ENCODE results near the gene HNRNPL.

- TF ChIP-seq POLR2A (IDR thresholded peaks at IDR 0.05; ENCODE audit: low read length) (no peak), GATA1 (IDR thresholded peaks at IDR 0.05; ENCODE audit: low read depth, low read length) (no peak)
Measured at GRCh38 chr19:38808741-38809140, 41.0 kb downstream of the HNRNPL start.
